Measurements from ENCODE around the gene CD36.

CD36 gene

DNA sequence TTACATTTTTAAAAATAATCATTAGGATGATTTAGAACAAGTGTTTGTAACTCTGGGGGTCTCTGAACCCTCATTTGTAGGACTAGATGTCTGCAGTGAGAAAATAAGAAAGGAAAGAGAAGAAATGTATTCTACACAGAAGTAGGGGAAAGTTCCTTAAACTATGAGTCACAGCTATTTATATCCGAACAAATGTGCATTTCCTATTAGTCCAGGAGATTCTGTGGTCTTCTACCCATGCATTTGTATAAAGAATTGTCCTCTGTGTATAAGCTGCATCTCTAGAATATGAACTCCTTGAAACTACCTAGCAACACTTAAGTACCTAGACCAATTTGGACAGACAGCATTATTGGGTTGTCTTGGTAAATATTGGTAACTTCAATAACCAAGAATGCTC lies 15.9 kb upstream of the CD36 start:
- no peak for DNase-seq (ENCODE audit: low spot score)
- in situ Hi-C loops (cut with MboI; ENCODE audit: low sequenced_read_pairs, unreplicated experiment) = no loop called here
- TF ChIP-seq, protein P1, sequence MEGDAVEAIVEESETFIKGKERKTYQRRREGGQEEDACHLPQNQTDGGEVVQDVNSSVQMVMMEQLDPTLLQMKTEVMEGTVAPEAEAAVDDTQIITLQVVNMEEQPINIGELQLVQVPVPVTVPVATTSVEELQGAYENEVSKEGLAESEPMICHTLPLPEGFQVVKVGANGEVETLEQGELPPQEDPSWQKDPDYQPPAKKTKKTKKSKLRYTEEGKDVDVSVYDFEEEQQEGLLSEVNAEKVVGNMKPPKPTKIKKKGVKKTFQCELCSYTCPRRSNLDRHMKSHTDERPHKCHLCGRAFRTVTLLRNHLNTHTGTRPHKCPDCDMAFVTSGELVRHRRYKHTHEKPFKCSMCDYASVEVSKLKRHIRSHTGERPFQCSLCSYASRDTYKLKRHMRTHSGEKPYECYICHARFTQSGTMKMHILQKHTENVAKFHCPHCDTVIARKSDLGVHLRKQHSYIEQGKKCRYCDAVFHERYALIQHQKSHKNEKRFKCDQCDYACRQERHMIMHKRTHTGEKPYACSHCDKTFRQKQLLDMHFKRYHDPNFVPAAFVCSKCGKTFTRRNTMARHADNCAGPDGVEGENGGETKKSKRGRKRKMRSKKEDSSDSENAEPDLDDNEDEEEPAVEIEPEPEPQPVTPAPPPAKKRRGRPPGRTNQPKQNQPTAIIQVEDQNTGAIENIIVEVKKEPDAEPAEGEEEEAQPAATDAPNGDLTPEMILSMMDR (IDR thresholded peaks at IDR 0.05; ENCODE audit: borderline replicate concordance, control extremely low read depth, extremely low read depth, insufficient read depth, missing control alignments) = no peak

DNA sequence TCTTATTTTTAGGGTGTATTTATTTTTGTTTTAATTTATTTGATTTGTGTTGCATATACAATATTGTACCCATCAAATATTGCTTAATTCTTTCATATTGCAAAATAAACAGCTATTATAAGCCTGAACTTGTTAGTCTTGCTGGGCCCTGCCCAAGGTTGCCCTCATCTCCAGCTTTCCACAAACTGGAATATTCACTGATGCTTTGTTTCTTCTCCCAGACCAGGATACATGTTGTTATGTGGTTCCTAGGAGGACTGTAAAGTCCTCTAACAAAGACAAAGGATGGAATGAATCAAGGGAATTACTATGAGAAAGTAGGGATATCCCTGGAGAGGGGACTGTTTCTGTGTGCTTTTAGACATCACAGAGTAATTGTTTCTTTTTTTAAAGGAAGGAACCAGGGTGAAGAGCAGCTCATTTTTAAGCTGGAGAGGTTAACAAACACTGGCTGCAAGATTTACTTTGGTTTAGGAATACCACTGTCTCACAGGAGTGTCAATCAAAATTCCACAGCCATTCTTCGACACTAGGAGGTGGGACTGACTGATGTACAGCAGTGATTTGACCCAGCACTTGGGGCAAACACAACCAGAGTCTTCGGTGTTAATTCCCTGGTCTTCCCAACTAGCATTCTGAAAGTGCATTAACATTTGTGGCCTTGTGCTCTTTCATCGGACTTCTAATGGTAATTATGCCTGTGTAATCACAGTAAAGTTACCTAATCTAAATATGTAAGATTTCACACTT lies 14.8 kb upstream of the CD36 start:
- no peak for DNase-seq (ENCODE audit: low spot score)
- TF ChIP-seq, protein P1 (IDR thresholded peaks at IDR 0.05; ENCODE audit: borderline replicate concordance, control extremely low read depth, extremely low read depth, insufficient read depth, missing control alignments) = no peak
- in situ Hi-C loops (cut with MboI; ENCODE audit: low sequenced_read_pairs, unreplicated experiment) = no loop called here

DNA sequence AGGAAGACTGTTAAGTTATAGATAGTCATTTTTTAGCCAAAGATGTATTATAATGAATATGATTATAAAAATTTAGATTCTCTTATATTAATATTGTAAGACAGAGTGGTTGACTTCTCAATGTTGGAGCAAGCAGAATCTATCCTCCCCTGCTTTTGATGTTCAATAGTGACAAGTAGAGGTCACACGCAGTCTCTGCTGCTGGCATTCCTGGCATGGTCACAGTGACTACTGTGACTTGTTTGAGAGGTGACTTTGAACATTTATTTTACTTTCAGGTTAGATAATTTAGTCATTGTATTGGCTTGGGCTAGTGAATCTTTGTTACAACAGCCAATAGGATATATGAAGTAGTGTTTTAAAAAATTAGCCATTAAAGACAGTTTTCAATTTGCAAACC lies 13.7 kb upstream of the CD36 start:
- DNase-seq (ENCODE audit: low spot score) = no peak
- in situ Hi-C loops (cut with MboI; ENCODE audit: low sequenced_read_pairs, unreplicated experiment) = no loop called here
- TF ChIP-seq, protein P1 (IDR thresholded peaks at IDR 0.05; ENCODE audit: borderline replicate concordance, control extremely low read depth, extremely low read depth, insufficient read depth, missing control alignments) = no peak

DNA sequence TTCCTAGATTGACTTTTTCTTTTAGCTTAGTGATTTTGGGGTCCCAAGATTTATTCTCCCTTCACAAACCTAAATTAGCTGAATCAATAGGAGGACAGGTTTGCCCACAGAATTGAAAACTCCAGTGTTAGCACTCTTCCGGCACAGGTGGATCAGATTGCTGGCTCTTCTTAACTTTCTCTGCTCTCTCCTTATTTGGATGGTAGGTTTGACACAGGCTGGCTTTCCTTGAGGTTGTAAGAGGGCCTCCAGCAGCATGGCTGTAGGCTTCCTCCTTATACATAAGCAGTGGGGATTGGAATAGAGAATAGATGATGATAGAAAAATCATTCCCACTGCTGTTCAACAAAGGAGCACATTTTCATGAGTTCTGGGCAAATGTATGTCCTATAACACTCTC lies 9.4 kb upstream of the CD36 start:
- TF ChIP-seq, protein P1 (IDR thresholded peaks at IDR 0.05; ENCODE audit: borderline replicate concordance, control extremely low read depth, extremely low read depth, insufficient read depth, missing control alignments) = no peak
- in situ Hi-C loops (cut with MboI; ENCODE audit: low sequenced_read_pairs, unreplicated experiment) = no loop called here
- DNase-seq (ENCODE audit: low spot score) = no peak

DNA sequence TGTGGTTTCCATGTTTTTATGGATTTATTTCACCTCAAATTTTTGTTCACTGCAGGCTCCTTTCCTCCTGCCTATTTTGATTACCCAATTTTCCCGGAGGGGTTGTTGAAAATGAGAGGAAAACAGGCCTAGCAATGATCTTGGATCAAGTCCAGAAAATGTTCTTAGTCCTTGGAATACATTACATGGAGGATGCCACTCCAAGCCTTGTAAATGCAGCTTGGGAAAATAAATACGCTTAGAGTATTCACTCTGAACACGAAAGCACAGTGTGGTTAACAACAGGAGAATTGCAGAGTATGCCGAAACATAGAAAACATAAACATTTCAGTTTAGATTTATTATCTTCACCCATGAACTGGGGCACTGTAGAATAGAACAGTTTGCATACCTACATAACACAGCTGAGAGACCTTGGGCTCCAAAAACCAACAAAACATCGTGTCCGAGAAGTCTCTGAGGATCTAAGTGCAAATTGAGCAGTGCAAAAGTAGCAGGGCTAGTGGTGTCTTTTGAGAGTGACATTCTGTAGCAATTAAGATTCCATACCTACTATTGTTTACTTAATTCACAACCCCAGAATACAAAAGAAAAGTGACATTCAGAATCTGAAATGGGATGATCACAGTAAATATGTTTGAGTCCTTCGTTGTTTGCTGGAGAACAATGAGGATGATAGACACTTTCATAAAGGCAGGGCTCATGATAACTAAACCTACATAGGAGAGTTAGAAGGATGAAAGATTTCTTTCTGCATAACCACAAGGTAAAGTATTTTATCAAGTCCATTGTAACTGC lies 7.6 kb upstream of the CD36 start:
- TF ChIP-seq, protein P1 (IDR thresholded peaks at IDR 0.05; ENCODE audit: borderline replicate concordance, control extremely low read depth, extremely low read depth, insufficient read depth, missing control alignments) = no peak
- in situ Hi-C loops (cut with MboI; ENCODE audit: low sequenced_read_pairs, unreplicated experiment) = no loop called here
- DNase-seq (ENCODE audit: low spot score) = no peak

DNA sequence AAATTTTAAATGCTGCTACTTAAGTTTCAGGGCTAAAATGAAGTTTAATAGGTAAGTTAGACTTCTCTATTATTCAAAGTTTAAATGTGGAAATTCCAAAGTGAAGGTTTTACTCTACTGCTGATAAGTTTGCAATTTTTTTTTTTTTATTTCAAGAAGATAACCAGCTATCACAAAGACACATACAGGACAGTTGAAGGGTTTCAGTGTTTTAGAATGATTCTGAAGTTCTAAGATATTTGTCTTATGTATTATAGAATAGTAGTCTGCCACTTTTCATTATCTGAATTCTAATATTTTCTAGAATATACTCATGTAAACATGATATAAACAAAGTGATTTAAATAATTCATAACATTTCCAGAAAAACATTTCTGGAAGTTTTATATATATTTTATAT lies 7.0 kb upstream of the CD36 start:
- in situ Hi-C loops (cut with MboI; ENCODE audit: low sequenced_read_pairs, unreplicated experiment) = no loop called here
- DNase-seq (ENCODE audit: low spot score) = no peak
- TF ChIP-seq, protein P1 (IDR thresholded peaks at IDR 0.05; ENCODE audit: borderline replicate concordance, control extremely low read depth, extremely low read depth, insufficient read depth, missing control alignments) = no peak

Measured in GM13976 (cell line).